Activated CD4-positive, alpha-beta memory T cell treated with anti-CD3 and anti-CD28 coated beads for 36 hours (primary cell): ENCODE measurements around the gene ARPC1A. TPM values are rescaled to one million over a fixed set of nuclear protein-coding genes. Genes with fewer than 3 reads are reported as not detected.
"Not testable (repeated sequence)": the region's sequence is repeated elsewhere in the genome, so short reads cannot be mapped to it uniquely, and the experiment has no call there.

Experiments
- CTCF ChIA-PET: fragments of 350-600 bp; sonication (Branson Sonifier 250); formaldehyde crosslinking; loops from one replicate; lab custom pipeline; 2021; ENCODE audit warnings: antibody characterized with exemption, inconsistent platforms; lab: Charles Lee
- POLR2A ChIA-PET: fragments of 350-600 bp; sonication (Branson Sonifier 250); formaldehyde crosslinking; loops from one replicate; lab custom pipeline; 2021; ENCODE audit warnings: antibody characterized with exemption; lab: Charles Lee
- DNase-seq: peaks from one replicate; pipeline ENCODE4 v3.0.0-alpha.2; 2020
- H3K27ac Mint-ChIP-seq: one replicate; pipeline ENCODE4 v1.8.0; 2021; ENCODE audit warnings: mixed read lengths
- H3K27me3 Mint-ChIP-seq: one replicate; pipeline ENCODE4 v1.8.0; 2021; ENCODE audit warnings: mixed read lengths
- H3K36me3 Mint-ChIP-seq: one replicate; pipeline ENCODE4 v1.8.0; 2021; ENCODE audit warnings: mixed read lengths
- H3K4me1 Mint-ChIP-seq: one replicate; pipeline ENCODE4 v1.8.0; 2021; ENCODE audit warnings: low read depth, mixed read lengths
- H3K4me3 Mint-ChIP-seq: one replicate; pipeline ENCODE4 v1.8.0; 2021; ENCODE audit warnings: mild to moderate bottlenecking, mixed read lengths
- H3K9me3 Mint-ChIP-seq: one replicate; pipeline ENCODE4 v1.8.0; 2021; ENCODE audit warnings: mixed read lengths
- intact Hi-C: fragments of 100-400 bp; cut with micrococcal nuclease; formaldehyde crosslinking; loops from one replicate; pipeline ENCODE4 v1.15.1; 2023
- total RNA-seq, 2 experiments: library from RNA; stranded (reverse); gene quantifications; one replicate each; pipeline ENCODE4 v1.2.3, GENCODE V29; 2021

ARPC1A gene
- total RNA-seq, 2 experiments from 2014 or later: 66.9 to 70.0 TPM

DNA sequence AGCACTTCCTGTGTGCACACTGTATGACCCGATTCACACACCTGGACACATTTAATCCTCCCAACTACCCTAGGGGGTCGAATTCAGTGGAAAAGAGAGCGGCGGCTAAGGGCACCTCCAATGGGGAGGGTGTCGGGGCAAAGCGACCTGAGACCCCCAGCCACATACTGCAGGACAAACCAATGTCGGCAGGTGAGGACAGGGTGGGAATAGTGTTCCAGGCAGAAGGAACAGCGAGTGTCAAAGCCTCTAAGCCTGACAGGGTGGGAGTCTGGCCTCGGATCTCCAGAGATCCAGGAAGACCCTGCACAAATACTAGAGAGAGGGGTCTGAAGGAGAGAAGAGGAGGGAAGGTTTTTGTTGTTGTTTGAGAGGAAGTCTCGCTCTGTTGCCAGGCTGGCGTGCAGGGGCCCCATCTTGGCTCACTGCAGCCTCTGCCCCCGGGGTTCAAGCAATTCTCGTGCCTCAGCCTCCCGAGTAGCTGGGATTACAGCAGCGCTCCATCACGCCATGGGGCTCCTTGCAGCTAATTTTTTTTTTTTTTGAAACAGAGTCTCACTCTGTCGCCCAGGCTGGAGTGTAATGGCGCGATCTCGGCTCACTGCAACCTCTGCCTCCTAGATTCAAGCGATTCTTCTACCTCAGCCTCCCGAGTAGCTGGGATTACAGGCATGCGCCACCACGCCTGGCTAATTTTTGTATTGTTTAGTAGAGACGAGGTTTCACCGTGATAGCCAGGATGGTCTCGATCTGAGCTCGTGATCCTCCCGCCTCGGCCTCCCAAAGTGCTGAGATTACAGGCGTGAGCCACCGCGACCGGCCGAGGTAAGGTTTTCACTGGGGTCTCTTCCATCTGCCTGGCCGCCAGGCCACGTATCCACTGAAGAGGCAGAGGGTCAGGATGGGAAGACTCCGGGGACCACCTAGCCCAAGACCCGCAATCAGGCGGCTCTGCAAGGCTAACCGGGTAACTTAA is 47.7 kb downstream of the ARPC1A start:
- H3K4me1 Mint-ChIP-seq: peaks cover 25% of the 10 kb centered on the region
- ChIA-PET CTCF (interaction anchor here (1.4 kb wide), 1 partner anchor 13 kb away, joined by 3 read pairs; no protein-coding TSS in a partner anchor), POLR2A (interaction anchor here (2.9 kb wide), 1 partner anchor 35 kb away, joined by 21 read pairs; the partner anchor contains the start of genes BUD31 and PDAP1)
- intact Hi-C loops: loop anchor here (1.0 to 2.0 kb wide), 3 partner anchors 35 to 495 kb away; partner anchors contain the start of genes BUD31, PDAP1 and TRRAP
- no peak for DNase-seq
- peak overlapping the region; percentile 64 for H3K4me3 Mint-ChIP-seq
- H3K36me3 Mint-ChIP-seq: peaks cover 16% of the 10 kb centered on the region
- H3K27ac Mint-ChIP-seq: peak overlapping the region; percentile 21
- H3K9me3 Mint-ChIP-seq: no peaks in the 10 kb centered on the region
- no peaks in the 10 kb centered on the region for H3K27me3 Mint-ChIP-seq

DNA sequence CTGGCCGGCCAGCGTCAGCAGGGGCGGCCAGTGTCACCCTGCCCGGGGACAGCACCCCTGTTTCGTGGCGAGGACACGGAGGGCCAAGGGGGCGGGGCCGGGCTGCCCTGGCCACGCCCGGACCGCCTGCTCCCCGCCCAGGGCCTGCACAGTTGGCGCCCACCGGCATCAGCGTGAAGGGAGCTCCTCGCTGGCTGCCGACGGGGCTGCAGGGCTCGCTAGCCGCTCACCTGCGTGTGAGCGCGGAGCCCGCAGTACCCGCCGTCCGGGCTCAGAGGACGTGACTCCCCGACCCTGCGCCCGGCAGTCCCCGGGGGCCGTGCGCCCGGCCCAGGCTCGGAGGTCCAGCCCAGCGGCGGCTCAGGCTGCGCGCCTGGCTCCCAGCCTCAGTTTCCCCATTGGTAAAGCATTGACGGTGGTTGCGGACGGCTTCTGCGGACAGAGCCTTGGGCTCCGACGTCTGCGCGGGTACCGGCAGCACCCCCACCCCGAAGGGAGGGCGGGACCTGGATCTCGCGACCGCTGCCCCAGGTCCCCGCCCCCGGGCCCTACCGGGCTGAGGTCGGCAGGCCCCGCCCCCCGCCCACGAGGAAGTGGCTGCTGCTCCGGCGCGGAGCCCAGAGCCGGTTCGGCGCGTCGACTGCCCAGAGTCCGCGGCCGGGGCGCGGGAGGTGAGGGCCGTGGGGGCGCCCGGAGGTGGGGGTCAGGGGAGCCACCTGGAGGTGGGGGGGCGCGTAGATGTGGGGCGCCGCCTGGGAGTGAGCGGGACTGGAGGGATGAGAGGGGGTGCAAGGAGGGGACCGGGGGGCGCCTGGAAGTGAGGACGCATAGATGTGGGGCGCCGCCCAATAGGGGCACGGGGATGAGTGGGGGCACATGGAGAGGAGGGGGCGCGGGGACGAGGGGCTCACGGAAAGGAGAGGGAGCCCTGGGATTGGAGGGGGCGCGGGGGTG is 48.7 kb downstream of the ARPC1A start, which contains the start of gene ARPC1B:
TSS of gene ARPC1B (plus strand) at position 620 of the 954 bp plus-strand sequence. CDS start 10,985 bp downstream, outside the sequence.
- Mint-ChIP-seq H3K9me3 (no peaks in the 10 kb centered on the region), H3K4me1 (peaks cover 33% of the 10 kb centered on the region), H3K27me3 (no peaks in the 10 kb centered on the region), H3K27ac (peak within 1 kb of the TSS; percentile 86), H3K36me3 (peaks cover 20% of the 10 kb centered on the region), H3K4me3 (peak within 1 kb of the TSS; percentile 84)
- intact Hi-C loops: loop anchor here (1.0 to 2.0 kb wide), 3 partner anchors 34 to 496 kb away; partner anchors contain the start of genes BUD31, PDAP1 and TRRAP
- ChIA-PET CTCF (interaction anchor here (1.4 kb wide), 1 partner anchor 12 kb away, joined by 3 read pairs; no protein-coding TSS in a partner anchor), POLR2A (interaction anchor here (1.3 to 2.9 kb wide), 3 partner anchors 13 to 34 kb away, joined by 3 to 21 read pairs (median 7); partner anchors contain the start of genes BUD31 and PDAP1)
- peak; percentile 92 for DNase-seq

DNA sequence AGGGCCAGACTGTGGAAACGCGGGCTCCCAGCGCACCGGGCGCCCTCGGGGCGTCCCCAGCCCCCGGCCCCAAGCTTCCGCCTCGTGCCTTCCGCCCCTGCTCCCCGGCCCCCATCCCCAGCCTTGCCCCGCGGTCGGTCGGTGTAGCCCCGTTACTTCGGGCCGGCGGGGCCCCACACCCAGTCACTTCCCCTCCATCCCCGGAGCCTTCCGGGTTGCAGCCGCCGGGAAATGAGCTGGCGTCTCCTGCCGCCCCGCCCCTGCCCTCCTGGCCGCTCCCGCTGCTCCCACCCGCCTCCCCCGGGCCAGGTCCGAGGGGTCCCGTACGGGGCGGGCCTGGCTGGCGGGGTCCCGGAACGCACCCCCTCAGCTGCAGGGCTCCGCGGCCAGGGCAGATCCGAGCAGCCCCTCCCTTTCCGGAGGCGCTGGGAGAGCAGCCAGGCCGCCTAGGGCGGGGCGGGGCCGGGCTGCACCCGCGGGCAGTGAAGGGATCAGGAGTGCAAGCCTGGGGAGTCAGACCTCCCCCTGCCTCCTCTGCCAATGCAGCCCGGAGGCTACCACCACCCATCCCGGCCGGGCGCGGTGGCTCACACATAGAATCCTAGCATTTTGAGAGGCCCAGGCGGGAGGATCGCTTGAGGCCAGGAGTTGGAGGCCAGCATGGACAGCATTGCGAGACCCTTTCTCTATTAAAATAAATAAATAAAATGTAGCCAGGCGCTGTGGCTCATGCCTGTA is 49.5 kb downstream of the ARPC1A start:
- peak overlapping the region; percentile 84 for H3K4me3 Mint-ChIP-seq
- H3K4me1 Mint-ChIP-seq: peaks cover 34% of the 10 kb centered on the region
- intact Hi-C loops: loop anchor here (2.0 kb wide), 1 partner anchor 496 kb away; the partner anchor contains the start of gene TRRAP
- H3K9me3 Mint-ChIP-seq: no peaks in the 10 kb centered on the region
- peaks cover 24% of the 10 kb centered on the region for H3K36me3 Mint-ChIP-seq
- H3K27ac Mint-ChIP-seq: peak overlapping the region; percentile 86
- DNase-seq: peak; percentile 81
- ChIA-PET CTCF (interaction anchor here (0.6 to 1.2 kb wide), 2 partner anchors 16 to 715 kb away, joined by 4 to 5 read pairs; no protein-coding TSS in a partner anchor), POLR2A (interaction anchor here (0.7 to 2.9 kb wide), 5 partner anchors 12 to 125 kb away, joined by 3 to 21 read pairs (median 3); partner anchors contain the start of genes BUD31, PDAP1 and ZNF394)
- H3K27me3 Mint-ChIP-seq: no peaks in the 10 kb centered on the region

DNA sequence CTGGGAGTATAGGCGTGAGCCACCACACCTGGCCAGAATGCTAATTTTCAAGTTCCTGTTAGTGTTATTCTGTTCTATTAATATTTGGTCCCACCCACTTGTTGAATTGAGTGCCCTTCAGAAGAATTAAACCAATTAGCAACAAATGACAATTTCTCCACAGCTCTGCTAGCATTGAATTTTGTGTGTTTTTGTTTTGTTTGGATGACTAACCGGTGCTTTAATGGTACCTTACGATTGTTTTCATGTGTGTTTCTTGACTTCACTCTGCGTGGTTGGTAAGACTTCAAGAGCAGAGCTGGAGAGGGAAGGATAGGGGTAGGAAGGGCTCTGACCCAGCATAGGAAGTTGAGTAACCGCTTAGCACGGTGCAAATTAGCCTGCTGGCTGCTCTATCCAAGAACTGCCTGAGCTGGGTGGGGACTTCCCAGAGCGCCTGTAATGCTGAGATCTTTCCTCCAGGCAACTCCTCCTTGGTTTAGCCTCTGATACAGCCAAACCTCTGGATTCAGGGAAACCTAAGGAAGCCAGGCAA is 53.4 kb downstream of the ARPC1A start:
- CTCF ChIA-PET: interaction anchor here (0.9 to 1.0 kb wide), 2 partner anchors 10 to 29 kb away, joined by 3 read pairs; no protein-coding TSS in a partner anchor
- Mint-ChIP-seq H3K36me3 (peaks cover 40% of the 10 kb centered on the region), H3K4me1 (peaks cover 62% of the 10 kb centered on the region), H3K27ac (peak overlapping the region; percentile 97), H3K27me3 (no peaks in the 10 kb centered on the region), H3K4me3 (peak overlapping the region; percentile 81), H3K9me3 (no peaks in the 10 kb centered on the region)
- POLR2A ChIA-PET: interaction anchor here (1.0 to 2.8 kb wide), 6 partner anchors 9 to 29 kb away, joined by 3 to 27 read pairs (median 5); partner anchors contain the start of genes BUD31 and PDAP1
- intact Hi-C loops: no loop called here
- peak; percentile 80 for DNase-seq

DNA sequence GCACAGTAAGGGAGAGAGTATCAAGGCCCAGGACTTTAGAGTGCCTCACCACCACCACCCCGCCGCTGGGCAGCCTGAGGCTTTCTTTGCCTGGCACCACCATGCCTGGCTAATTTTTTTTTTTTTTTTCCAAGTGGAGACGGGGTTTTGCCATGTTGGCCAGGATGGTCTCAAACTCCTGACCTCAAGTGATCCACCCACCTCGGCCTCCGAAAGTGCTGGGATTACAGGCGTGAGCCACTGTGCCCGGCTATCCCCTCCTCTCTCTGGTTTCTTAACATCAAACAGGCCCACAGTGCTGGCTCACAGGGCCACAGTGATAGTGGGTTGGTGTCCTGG is 54.0 kb downstream of the ARPC1A start:
- H3K36me3 Mint-ChIP-seq: peaks cover 41% of the 10 kb centered on the region
- peaks cover 66% of the 10 kb centered on the region for H3K4me1 Mint-ChIP-seq
- peak overlapping the region; percentile 81 for H3K4me3 Mint-ChIP-seq
- DNase-seq, H3K9me3 Mint-ChIP-seq, H3K27me3 Mint-ChIP-seq: not testable (repeated sequence)
- intact Hi-C loops: loop anchor here (2.0 kb wide), 2 partner anchors 59 to 1167 kb away; partner anchors contain the start of genes CPSF4 and PTCD1
- CTCF ChIA-PET: interaction anchor here (0.9 to 1.0 kb wide), 2 partner anchors 9 to 30 kb away, joined by 3 read pairs; no protein-coding TSS in a partner anchor
- POLR2A ChIA-PET: interaction anchor here (1.0 to 2.8 kb wide), 7 partner anchors 9 to 29 kb away, joined by 3 to 27 read pairs (median 6); partner anchors contain the start of genes BUD31 and PDAP1
- H3K27ac Mint-ChIP-seq: peak overlapping the region; percentile 97

DNA sequence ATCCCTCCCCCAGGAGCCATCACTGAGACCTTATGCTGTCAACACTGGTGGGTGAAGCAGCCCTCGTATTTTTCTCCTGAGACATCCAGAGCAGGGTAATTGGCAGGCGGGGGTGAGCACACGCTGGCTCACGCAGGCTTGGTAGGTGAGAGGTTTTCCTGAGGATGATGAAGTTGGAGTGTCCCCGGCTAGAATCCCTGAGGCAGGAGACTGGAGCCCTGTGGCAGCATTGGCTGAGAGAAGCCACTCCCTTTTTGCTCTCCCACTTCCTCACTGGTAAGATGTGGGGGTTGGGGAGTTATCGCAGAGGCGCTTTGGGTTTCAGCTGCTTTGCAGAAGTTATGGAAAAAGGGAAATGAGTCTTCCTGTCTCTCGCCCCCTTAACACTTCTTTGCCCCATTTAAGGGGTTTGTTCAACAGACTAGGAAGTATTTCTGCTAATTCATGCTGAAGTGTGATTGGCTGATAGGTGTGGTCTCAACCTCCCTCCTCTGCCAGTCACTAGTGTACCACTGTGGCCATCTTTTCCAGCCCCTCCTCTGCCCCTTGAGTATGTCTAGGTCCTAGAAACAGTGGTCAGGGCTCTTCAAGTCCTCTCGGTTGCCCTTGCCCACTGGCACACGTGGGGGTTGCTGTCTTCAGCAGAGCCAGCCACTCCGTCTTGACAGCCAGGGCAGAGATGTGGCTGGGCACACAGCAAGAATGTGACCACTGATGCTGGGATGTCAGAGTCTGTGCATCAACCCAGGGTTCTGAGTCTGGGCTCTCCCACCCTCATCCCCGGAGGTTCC is 54.5 kb downstream of the ARPC1A start:
- ChIA-PET CTCF (interaction anchor here (0.9 to 1.1 kb wide), 2 partner anchors 9 to 27 kb away, joined by 3 to 4 read pairs; partner anchors contain the start of gene PDAP1), POLR2A (interaction anchor here (1.0 to 2.8 kb wide), 4 partner anchors 14 to 55 kb away, joined by 3 to 27 read pairs (median 7); partner anchors contain the start of genes ARPC1A, BUD31 and PDAP1)
- peaks cover 66% of the 10 kb centered on the region for H3K4me1 Mint-ChIP-seq
- H3K27ac Mint-ChIP-seq: peak overlapping the region; percentile 97
- peak; percentile 68 for DNase-seq
- H3K4me3 Mint-ChIP-seq: peak overlapping the region; percentile 81
- H3K9me3 Mint-ChIP-seq: no peaks in the 10 kb centered on the region
- peaks cover 41% of the 10 kb centered on the region for H3K36me3 Mint-ChIP-seq
- intact Hi-C loops: loop anchor here (2.0 kb wide), 2 partner anchors 59 to 1167 kb away; partner anchors contain the start of genes CPSF4 and PTCD1
- H3K27me3 Mint-ChIP-seq: no peaks in the 10 kb centered on the region

DNA sequence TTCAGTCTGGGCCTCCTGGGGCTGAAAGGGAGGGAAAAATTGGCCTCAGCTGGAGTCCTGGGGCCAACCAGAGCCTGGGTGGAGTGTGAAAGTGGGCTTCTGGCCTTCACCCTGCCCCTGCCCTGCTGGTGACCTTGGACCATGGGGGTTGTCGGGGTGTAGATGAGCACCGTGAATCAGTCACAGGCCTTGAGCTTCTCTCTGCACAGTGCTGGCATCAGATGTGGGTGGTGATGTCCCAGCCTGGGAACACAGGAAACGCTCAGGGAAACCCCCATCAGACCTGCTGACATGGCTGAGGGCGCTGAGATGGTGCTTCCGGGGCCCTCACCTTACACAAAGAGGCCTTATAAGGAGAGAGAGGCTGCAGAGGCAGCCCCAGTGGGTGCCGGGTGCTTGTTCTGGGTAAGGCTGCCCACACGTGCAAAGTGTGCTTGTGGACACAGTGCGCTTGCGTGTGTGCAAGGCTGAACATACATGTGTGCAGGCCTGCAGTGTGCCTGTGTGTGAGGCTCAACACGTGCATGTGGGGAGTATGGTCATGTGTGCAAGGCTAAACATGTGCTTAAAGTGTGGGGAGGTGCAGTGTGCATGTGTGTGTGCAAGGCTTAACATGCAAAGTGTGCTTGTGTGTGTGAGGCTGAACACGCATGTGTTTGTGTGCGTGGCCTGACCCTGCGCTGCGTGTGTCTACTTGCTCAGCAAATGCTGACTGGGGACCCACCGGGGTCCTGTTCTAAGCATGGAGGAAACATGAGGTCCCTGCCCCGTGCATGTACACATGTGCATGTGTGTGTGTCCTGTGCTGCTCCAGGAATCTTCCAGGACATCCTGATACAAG is 55.3 kb downstream of the ARPC1A start:
- Mint-ChIP-seq H3K27me3 (no peaks in the 10 kb centered on the region), H3K4me3 (peak overlapping the region; percentile 81), H3K36me3 (peaks cover 41% of the 10 kb centered on the region), H3K9me3 (no peaks in the 10 kb centered on the region), H3K4me1 (peaks cover 68% of the 10 kb centered on the region), H3K27ac (peak overlapping the region; percentile 97)
- intact Hi-C loops: loop anchor here (1.0 to 2.0 kb wide), 4 partner anchors 27 to 1166 kb away; partner anchors contain the start of genes BUD31, CPSF4, PDAP1 and PTCD1
- ChIA-PET CTCF (interaction anchor here (1.1 kb wide), 1 partner anchor 27 kb away, joined by 4 read pairs; the partner anchor contains the start of gene PDAP1), POLR2A (interaction anchor here (1.0 to 2.8 kb wide), 4 partner anchors 13 to 55 kb away, joined by 3 to 27 read pairs (median 7); partner anchors contain the start of genes ARPC1A, BUD31 and PDAP1)
- DNase-seq: peak; percentile 96

DNA sequence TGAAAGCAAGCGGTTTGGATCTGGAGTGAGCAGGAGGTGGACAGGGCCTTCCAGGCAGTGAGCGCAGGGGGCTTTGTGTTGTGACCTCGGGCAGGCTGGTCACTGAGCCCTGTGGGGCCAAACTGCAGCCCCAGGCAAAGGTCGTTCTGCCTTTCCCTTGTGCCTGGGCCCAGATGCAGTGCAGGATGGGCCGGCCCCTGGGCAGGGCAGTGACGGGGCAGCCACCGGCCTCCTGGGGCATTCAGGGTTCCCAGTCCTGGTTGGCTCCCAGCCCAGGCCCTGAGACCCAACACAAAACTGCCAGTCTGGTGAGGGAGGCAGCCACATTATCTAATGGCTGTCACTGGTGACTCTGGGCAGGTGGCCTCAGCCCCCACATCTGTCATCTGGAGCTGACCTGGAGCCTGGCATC is 56.0 kb downstream of the ARPC1A start:
- ChIA-PET POLR2A (no interaction called here), CTCF (no interaction called here)
- Mint-ChIP-seq H3K27me3 (no peaks in the 10 kb centered on the region), H3K9me3 (no peaks in the 10 kb centered on the region), H3K27ac (peak overlapping the region; percentile 97), H3K4me1 (peaks cover 63% of the 10 kb centered on the region), H3K4me3 (peak overlapping the region; percentile 81), H3K36me3 (peaks cover 47% of the 10 kb centered on the region)
- intact Hi-C loops: loop anchor here (1.0 to 2.0 kb wide), 4 partner anchors 27 to 1165 kb away; partner anchors contain the start of genes BUD31, CPSF4, PDAP1 and PTCD1
- DNase-seq: no peak
